22Rv1 (cell line): Measurements from ENCODE around the gene ZNF219.

Experiments
- H3K27ac ChIP-seq: fragments of 450-650 bp; 2 replicates; pipeline ENCODE4 v1.5.1; 2017
- CTCF ChIP-seq: fragments of 450-650 bp; IDR thresholded peaks from 2 replicates; pipeline ENCODE4 v1.5.1; 2017; ENCODE audit warnings: mild to moderate bottlenecking
- ZFX ChIP-seq: fragments of 450-650 bp; IDR thresholded peaks from 2 replicates; pipeline ENCODE4 v1.6.1; 2017; ENCODE audit warnings: antibody characterized with exemption, borderline replicate concordance

The ZNF219 gene

GRCh38 chr14:21050597-21050996 is 47.9 kb downstream of the ZNF219 start:
- H3K27ac ChIP-seq = no peak overlapping the region
- no peak for TF ChIP-seq CTCF
- no peak for TF ChIP-seq ZFX

- TF ChIP-seq ZFX (no peak), CTCF (no peak)
Observed at GRCh38 chr14:21049271-21049673, 49.2 kb downstream of the ZNF219 start.

GRCh38 chr14:21048638-21049037 is 49.8 kb downstream of the ZNF219 start:
- no peak overlapping the region for H3K27ac ChIP-seq
- TF ChIP-seq ZFX = no peak
- no peak for TF ChIP-seq CTCF

More at GRCh38 chr14:21049271-21049673, 49.2 kb downstream of the ZNF219 start:
- H3K27ac ChIP-seq = no peak overlapping the region

DNA sequence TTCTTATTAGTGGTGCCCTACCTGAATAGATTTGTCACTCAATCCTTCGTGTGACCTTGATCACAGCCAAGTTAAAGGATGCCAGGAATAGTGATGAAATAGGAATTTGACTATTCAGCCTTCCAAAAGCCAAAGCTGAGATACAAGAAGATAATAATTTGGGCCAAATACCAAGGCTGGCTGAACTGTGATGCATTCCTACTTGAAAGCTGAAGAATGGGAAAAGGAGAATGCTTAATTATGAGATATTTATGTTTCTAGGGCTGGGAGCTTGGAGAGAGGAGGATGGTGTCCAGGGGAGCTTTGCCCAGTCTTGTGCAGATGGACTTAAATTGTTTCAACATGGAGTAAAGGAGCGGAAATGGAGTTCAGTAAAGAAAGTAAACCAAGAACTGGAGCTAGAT is 51.1 kb downstream of the ZNF219 start:
- TF ChIP-seq CTCF = no peak
- no peak for TF ChIP-seq ZFX

DNA sequence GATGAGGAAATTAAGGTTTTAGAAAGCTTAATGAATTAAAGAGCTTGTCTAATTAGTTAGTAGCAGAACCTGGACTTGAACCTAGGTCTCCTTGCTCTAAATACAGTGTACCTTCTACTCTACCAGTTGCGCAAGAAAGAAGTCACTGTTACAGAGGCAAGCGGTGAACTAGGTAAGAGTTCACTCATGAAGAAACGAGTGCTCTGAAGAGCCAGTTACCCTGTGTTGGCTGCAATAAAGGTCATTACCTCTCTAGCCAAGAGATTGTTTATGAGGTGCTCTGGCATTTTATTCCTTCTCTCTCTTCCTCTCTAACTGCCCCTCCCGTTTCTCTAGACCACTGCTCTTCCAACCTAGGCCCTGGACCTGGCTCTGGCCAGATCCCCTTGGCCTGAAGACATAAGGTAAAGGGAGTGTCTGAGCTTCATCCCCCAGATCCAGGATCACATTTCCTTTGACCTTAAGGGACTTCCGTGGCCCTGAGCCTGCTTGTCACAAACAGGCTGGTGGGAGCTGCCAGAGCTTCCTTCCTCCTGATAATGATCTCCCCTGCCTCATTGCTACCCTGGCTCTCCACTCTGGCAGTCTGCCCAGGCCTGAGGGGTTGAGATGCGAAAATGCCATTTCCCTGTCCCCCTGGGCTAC is 54.4 kb downstream of the ZNF219 start:
- TF ChIP-seq ZFX (no peak), CTCF (no peak)
- no peak overlapping the region for H3K27ac ChIP-seq

More for the DNA sequence above, 51.1 kb downstream of the ZNF219 start:
- no peak overlapping the region for H3K27ac ChIP-seq

- H3K27ac ChIP-seq = no peak overlapping the region
- TF ChIP-seq ZFX = no peak
- TF ChIP-seq CTCF = no peak
Observed at GRCh38 chr14:21043387-21043973, 55.0 kb downstream of the ZNF219 start.

DNA sequence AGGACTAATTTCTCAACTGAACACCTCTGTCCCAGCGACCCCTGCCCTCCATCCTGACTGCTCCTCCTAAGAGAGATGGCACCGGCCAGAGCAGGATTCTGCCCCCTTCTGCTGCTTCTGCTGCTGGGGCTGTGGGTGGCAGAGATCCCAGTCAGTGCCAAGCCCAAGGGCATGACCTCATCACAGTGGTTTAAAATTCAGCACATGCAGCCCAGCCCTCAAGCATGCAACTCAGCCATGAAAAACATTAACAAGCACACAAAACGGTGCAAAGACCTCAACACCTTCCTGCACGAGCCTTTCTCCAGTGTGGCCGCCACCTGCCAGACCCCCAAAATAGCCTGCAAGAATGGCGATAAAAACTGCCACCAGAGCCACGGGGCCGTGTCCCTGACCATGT is 55.5 kb downstream of the ZNF219 start:
- no peak overlapping the region for H3K27ac ChIP-seq
- TF ChIP-seq CTCF (no peak), ZFX (no peak)
